GM18858 (cell line): ENCODE data around the gene POMC.
"Not testable (repeated sequence)": the region's sequence is repeated elsewhere in the genome, so short reads cannot be mapped to it uniquely, and the experiment has no call there.

ENCODE experiments used
- ATAC-seq: cut with Tn5 transposase; IDR thresholded peaks from one replicate; pipeline ENCODE4 v1.9.1; 2021; ENCODE audit not compliant: unreplicated experiment

POMC gene

DNA sequence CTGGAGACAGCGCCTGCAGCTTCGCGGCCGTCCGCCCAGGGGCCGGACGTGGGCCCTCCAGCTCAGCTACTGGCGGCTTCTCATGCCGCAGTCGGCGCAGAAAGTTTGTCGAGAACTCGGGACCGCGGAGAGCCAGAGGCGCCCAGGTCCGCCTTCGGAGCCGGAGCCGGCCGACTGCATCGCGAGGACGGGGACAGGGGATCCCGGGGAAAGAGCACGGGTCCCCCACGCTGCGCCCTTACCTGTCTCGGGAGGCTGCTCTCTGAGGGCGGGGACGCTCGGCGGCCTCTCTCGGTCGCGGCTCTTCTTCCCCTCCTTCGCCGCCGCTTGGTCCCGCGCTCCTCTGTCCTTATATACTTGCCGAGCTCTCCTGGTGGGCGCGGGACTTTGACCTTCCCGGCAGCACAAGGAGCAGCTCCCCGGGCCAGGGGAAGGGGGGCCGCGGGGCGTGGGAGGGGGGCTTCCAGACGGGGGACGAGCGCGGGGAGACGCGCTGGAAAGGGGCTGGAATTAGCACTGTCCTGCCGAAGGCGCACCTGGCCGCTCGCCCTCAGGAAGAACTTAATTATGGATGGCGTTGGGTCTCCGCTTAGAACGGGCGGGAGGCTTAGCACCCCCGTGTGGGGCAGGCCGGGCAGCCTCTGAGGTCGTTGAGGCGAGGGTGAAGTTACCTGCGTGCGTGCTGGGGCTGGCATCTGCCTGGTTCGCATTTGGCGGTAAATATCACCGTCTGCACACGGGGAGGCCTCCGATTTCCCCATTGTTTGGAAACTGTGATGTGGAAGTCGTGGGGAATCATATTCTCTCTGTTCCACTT, at the start of gene POMC:
Gene POMC, minus strand, starts transcription at position 325 of the 817 bp plus-strand sequence. CDS start 3,808 bp downstream, outside the sequence.
- ATAC-seq = no peak

DNA sequence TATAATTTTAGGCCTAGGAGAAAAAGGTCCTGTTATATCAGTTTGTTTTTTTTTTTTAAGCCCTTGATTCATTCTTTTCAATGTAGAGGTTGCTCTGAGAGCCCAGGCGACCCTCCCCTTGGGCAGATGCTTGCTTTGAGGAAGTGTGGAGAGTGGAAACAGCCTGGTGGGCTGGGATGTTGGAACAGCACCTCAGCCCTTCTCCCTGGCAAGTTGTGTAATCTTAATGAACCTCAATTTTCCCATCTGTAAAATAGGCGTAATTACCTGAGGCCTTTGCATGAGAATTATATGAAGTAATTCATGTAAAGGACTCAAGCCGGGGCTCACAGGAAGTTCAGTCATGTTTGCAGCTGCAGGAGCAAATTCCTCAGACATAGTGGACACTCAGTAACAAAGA, 49.7 kb upstream of the POMC start:
- ATAC-seq = no peak

DNA sequence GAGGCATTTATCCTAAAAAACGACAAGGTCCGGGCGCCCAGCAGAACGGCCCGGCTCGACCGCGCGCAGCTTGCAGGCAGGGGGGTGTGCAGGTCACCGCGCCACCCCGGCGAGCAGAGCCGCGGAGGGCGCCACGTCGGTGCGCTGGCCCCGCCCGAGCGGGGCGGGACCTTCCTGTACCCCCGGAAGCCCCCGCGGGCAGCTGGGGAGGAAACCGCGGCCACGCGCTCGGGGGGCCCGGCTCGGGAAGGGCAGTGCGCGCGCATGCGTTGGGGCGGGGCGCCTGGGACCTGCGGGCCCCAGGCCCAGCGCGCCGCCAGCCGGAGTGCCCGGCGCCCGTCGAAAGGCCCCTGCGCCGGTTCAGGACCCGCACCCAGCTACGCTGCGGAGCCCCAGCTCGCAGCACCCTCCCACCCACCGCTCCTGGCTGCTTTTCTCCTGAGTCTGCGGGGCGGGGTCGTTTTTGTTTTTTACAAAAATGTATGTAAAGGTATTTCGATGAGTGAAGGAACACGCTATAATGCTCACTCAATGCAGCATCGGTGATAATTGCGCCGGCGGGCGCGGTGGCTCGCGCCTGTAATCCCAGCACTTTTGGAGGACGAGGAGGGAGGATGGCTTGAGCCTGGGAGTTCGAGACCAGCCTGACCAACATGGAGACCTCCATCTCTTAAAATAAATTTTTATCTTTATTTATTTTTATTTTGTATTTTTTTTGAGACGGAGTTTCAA, 47.7 kb upstream of the POMC start:
- ATAC-seq = no peak

DNA sequence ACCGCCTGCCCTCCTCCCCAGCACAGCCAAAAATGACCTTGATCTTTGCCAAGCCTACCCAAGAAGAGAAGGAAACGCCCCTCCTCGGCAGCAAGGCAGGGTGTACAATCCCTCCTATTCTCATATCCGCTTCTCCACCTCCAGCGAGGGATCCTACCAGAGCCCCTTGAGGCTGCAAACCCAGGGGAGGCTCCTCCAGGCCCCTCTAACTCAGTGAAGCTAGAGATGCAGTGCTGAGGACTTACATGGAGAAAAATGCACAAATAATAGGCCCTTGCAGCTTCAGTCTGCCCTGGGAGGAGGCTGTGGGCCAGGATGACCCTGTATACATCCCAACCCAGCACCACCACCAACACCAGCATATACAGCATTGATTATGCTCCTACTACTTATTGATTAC, 46.9 kb upstream of the POMC start:
- no peak for ATAC-seq

DNA sequence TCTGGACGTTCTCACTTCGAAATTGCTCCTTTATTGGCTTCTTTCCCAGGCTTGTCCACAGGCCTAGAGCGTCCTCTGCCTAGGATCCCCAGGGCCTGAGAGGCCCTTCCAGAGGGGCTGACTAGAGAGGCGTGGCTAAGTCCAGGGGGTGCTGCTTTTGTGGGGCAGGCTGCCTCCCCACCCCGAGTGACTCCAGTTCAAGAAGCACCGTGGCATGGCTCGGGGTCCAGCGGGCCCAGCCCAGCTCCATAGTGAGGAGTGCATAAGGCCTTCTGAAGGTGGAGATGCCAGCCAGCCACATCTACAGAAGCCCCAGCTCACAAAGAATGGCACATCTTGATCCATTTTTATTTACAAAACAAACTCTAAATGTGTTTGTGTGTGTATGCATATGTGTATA, 44.8 kb upstream of the POMC start:
- no peak for ATAC-seq

DNA sequence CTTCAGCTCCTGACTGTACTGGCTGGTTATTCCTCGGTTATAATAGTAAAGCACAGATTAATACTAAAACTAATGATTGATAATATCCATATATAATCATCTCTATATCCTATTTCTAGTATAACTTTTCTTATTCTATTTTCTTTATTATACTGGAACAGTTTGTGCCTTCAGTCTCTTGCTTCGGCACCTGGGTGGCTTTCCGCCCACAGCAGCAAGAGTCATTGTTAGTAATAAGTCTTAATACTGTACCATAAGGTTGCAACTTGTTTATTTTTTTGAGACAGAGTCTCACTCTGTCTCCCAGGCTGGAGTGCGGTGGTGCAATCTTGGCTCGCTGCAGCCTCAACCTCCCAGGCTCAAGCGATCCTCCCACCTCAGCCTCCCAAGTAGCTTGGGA, 42.5 kb upstream of the POMC start:
- ATAC-seq = not testable (repeated sequence)

DNA sequence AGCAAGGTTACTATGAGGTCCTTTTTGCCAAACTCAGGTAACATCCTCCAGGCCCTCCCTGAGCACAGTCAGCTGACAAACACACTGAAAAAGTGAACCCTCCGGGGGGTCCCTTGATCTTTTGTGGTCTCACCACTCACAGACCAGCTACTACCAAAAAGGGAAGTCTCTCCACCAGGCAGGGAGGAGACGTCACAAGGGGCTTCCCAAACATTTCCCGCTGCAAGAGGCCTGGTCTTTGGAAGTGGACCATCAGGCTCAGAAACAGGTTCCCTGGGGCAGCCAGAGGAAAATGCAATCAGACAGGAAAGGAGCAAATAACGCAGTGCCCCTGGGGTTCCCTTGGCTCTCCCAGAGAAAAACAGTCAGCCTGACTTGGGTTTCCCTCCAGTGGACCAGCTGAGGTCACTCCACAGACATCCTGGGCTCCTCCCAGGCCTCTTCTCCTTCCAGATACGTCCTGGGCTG, 38.7 kb upstream of the POMC start:
- ATAC-seq = no peak

DNA sequence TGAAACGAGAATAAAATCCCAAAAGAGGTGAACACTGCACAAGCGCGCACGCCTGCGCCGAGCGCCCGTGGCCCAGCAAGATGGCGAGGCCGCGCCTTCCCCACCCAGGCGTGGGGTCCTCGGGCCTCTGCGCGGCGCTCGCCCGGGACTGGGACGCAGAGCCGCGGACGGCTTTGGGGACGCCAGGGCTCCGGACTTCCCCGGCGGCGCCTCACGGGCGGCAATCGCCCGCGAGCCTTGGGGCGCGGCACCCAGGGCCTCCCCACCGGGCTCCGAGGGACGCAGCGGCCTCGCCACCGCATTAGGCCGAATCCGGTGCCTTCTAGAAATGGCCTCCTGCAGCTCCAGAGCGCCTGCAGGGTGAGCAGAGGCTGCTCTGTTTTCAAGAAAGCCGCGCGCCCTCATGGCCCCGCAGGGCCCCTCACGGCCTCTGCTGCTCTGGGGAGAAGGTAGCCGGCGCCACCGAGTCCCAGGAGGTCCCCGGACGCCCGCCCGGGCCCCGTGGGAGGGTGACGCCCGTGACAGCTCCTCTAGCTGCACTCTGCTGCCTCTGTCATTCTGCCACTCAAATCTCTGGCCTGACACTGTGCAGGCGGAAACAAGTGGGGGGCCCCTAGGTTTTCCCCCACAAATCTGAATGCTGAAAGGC, 35.9 kb upstream of the POMC start:
- ATAC-seq = no peak

DNA sequence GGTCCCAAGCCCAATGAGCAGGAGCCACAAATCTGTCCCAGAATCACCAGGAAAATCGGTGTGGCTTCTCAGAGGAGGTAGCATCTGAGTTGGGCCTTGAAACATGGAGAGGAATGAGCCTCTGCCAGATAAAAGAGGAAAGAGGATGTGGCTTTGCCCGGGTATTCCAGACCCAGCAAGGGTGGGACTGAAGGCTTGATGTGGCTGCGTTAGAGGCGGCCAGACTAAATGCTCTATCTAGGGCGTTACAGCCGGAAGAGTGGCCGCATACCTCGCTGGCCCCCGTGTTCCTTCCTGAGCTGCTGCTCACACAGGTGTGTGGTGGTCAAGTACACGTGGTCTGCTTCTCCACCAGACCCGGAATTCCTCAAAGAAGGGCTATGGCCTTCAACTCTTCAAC, 33.9 kb upstream of the POMC start:
- ATAC-seq = no peak

DNA sequence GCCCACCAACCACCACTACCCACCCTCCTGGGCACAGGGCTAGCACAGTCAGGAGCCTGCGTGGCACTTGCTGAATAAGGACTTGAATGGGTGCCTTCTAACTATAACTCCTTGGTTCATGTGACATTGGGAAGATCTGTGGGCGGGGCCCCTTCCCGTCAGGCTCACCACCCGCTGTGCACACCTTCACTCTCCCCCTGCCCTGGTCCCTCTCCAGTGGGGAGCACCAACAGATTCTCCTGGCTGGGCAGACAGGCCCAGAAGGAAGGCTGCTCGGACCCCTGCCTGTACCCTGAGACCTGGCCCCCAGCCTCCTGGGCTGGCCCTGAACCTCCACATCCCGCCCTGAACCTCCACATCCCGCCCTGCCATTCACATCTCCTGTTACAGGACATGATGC, 33.4 kb upstream of the POMC start:
- no peak for ATAC-seq

DNA sequence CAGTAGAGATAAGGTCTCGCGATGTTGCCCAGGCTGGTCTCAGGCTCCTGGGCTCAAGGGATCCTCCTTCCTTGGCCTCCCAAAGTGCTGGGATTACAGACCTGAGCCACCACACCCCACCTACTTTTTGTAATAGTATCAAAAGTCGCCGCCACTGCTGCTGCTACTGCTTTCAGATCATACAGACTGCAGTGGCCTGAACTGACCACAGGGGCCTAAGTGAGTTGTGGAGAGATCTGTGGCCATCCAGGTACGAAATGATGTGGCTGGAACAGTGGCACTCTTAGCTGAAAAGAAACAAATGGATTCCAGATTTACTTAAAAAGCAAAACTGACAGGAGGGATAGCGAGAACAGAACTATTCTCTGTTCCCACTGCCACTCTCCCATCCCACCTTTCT, 32.9 kb upstream of the POMC start:
- ATAC-seq = no peak

DNA sequence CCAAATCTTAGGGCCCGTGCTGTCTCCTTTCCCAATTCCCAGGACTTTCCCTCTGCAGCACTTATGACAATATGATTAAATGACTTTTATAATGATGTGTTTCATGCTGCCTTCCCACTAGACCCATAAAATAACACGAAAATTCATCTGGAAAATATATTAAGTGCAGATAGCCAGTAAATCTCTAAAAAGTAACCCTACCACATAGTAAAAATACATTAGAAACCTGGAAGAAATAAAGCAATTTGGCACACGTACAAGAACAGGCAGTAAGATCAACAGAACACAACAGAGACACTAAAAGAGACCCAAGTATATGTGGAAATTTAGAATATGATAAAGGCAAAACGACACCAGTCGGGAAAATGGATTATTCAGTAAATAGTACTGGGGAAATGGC, 30.2 kb upstream of the POMC start:
- ATAC-seq = no peak

DNA sequence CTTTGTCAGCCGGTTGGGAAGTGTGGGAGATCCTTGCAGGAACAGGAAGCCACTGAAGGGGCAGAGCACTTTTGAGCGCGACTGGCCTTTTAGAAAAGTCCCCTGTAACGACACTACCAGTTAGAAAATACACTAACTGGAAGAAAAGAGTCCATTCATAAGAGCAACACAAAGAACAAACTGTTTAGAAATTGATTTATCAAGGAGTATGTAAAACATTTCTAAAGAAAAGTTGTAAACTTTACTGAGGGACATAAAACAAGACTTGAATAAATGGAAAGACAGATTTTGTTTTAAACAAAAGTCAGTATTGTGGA, 29.8 kb upstream of the POMC start:
- ATAC-seq = no peak

DNA sequence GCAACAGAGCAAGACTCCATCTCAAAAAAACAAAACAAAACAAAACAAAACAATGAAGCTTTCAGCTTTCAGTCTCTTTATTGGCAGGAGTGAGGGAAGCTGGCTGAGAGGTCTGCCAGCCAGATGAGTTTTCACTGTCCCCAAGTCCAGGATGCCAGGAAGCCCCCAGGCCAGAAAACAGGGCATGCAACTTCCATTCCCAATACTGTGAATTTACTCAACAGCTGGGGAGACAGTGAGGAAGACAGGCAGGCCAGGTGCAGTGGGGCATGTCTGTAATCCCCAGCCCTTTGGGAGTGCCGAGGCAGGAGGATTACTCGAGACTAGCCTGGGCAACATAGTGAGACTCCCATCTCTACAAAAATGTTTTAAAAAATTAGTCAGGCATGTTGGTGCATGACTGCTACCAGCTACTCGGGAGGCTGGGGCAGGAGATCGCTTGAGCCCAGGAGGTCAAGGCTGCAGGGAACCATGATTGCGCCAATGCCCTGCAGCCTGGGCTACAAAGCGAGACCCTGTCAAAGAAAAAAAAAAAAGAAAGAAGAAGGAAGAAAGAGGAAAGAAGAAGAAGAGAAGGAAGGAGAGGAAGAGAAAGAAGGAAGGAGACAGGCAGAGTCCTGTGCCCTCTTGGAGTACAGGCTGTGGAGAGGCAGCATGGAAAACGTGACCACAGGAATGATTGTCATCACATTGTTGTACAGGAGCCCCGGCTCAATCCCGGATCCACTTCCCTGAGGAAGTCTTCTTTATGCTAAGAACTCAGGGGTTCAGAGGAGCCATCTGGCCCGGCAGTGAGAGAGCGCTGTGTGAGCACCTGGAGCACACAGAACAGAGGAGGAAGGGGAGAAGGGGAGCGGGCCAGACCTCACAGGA, 29.2 kb upstream of the POMC start:
- ATAC-seq = no peak

DNA sequence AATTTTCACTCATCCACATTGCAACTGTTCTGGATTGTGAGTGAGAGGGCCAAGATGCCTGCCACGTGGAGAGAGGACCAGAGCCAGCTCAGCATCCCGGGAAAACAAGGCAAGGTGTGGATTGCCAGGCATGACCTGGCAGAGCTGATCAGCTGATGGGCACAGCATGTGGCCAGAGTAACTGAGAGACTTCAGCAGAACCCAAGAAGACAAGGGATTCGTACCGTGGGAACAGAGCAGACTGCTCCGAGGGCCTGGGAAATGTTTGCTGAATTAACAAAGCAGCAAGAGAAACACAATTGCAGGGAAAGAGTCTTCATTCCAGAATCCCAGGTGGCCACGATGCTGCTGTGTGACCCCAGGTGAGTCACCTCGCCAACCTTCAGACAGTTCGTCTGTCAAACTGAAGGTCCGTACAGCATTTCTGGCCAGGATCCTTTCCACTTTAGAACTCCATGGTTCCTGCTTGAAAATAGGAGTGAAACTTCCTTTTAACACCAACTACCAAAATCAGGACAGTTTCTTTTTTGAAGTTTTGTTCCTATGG, 26.3 kb upstream of the POMC start:
- no peak for ATAC-seq

DNA sequence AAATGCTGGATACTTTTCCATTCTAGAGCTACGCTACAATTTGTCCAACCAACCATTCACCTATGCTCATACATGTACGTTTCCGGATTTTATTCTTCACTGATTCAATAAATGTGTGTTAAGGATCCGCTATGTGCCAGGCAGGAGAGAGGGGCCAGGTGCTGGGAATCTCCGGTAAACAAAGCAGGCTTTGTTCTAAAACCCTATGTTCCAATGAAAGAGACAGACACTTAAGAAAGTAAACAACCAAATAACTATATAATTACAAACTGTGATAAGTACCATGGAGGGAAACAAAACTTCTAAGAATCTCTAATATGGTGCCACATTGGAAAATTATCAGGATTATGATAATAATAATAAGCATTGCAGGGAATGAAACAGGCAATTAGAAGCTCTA, 22.2 kb upstream of the POMC start:
- ATAC-seq = no peak

DNA sequence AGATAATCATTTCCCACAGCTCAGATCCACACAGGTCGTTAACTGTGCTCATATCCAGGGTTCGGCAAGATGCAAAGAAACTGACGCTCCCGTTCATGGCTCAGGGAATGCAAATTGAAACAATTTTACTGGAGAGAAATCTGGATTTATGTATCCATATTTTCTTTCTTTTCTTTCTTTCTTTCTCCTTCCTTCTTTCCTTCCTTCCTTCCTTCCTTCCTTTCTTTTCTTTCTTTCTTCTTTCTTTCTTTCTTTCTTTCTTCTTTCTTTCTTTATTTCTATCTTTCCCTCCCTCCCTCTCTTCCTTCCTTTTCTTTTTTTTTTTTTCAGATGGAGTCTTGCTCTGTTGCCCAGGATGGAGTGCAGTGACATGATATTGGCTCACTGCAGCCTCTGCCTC, 20.0 kb upstream of the POMC start:
- ATAC-seq = no peak

DNA sequence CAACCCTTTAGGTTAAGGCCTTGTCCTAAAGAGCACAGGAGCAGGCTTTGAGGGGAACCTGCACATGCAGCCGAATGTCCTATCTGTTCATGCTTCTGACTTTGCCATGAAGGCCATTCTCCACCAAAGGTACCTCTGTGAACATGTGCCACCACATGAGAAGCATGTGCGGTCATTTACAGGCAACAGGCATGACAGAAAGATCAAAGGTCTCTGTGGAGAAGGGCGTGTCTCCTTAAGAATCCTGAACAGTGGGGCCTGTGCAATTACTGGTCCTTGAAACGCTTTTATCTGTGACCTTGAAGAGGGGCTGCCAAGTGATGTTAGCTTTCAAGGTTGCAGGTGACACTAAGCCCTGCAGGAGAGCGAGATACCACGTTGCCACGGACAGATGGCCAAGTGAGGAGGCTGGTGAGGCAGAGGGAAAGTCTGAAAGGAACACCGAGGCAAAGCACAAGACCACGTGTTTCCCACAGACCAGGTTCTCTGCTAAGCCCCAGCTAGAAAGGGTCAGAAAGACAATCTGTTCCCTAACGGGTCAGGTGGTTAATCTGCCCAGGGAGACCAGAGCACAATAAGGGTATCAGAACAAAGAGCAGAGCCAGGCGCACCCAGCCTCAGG, 19.5 kb upstream of the POMC start:
- ATAC-seq = no peak

DNA sequence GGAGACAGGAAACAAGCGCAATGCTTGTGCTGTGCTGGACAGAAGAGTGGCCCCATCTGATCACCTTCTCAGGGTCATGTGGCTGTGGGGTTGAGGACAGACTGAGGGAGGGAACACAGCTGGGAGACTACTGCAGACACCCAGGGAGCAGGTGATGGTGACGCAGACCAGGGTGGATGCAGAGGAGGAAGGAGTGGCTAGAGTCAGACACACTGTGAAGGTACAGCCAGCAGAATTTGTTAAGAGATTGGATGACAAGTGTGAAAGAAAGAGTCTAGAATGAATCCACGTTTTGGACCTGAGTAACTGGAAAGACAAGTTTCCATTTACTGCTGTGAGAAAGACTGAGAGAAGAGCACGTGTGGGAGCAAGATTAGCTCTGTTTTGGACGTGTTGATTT, 15.9 kb upstream of the POMC start:
- ATAC-seq = no peak

DNA sequence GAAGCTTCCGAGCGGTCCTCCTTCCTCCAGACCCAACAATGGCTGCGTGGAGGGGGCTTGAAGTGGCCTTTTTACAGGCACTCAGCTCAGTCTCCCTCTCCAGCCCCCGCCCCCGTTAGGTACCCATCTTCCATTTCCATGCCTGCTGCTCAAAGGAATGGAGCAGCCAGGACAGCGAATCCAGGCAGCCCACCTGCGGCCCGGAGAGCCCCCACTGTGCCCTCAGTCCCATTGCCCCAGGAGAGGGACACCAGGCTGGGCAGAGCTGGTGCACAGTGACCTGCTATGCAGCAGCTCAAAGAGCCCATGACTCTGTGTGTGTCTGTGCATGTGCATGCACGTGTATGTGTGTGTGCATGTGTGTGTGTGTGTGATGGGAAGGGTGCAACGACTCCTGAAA, 10.6 kb upstream of the POMC start:
- no peak for ATAC-seq
